ENCODE measurements around the gene MYOF.
"Not testable (repeated sequence)": the region's sequence is repeated elsewhere in the genome, so short reads cannot be mapped to it uniquely, and the experiment has no call there.

MYOF gene

DNA sequence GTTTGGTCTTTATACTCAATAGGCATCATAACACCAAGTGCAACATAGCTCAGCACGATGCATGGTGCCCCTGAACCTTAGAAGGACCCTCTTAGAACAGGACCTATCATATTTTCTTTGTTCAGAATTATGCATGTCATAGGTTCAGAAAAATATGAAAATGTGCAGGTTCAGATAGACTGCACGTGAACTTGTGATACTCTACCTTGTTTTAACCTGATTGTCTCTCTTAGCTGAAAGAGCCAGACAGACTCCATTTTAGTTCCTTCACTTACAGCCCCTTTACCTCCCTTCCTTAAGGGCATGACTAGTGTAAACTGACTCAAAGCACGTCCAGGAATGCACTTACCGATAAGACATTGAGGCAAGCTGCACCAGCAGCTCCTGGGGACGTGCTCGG lies 35.1 kb downstream of the MYOF start:
- H3K4me1 ChIP-seq (ENCODE audit: control insufficient read depth, insufficient read depth, low read length): peaks cover 45% of the 10 kb centered on the region
- no peaks in the 10 kb centered on the region for H3K36me3 ChIP-seq (ENCODE audit: control insufficient read depth, insufficient read depth, low read length)
- no peaks in the 10 kb centered on the region for H3K27me3 ChIP-seq (ENCODE audit: control insufficient read depth, insufficient read depth, low read length)

GRCh38 chr10:93445978-93446720 lies 36.0 kb downstream of the MYOF start:
- H3K4me1 ChIP-seq (ENCODE audit: control insufficient read depth, insufficient read depth, low read length): peaks cover 40% of the 10 kb centered on the region
- no peaks in the 10 kb centered on the region for H3K9me3 ChIP-seq (ENCODE audit: control insufficient read depth, low read length)
- H3K36me3 ChIP-seq (ENCODE audit: control insufficient read depth, insufficient read depth, low read length): no peaks in the 10 kb centered on the region
- no peak overlapping the region for H3K4me3 ChIP-seq (ENCODE audit: low read length)
- no peaks in the 10 kb centered on the region for H3K27me3 ChIP-seq (ENCODE audit: control insufficient read depth, insufficient read depth, low read length)
- H3K9ac ChIP-seq (ENCODE audit: low read length): peak overlapping the region; percentile 38

More for the DNA sequence above, 35.1 kb downstream of the MYOF start:
- no peak overlapping the region for H3K9ac ChIP-seq (ENCODE audit: low read length)
- H3K4me3 ChIP-seq (ENCODE audit: low read length): no peak overlapping the region
- no peaks in the 10 kb centered on the region for H3K9me3 ChIP-seq (ENCODE audit: control insufficient read depth, low read length)

DNA sequence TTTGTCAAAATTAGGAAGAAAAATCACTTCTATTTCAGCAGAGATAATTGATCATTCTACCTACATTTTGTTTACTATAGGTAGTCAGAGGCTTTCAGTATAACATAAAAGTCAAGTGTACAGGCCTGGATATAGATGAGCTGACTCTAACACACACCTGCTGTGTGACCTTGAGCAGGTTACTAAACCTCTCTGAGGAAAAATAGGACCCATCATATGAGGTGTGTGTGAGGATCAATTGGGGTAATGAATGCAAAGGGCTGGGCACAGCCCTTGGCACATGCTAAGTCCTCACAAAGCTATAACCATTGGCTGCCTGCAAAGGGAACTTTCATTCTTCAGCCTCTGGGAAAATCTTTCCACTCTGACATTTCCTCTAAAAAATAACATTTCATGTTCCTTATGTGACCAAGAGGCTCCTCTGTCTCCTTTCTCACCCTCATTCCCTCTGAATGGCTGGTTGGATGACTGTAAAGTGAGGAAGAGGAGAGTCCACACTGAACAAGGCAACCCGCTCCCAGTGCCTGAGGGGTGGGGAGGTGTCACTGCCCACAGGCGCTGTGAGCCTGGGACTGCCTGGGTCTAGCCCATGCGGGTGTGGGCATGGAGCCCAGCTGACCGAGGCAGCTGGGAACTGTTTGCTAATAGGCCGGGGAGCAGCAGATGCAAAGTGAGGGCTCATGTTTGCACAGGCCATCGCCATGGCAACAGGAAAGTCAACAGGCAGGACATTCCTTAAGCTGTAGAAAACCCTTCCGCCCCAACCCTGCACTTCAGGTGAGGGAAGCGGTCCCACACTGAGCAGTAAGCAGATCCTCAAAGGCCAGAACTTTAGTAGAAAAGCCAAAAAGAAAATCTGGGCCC lies 36.8 kb downstream of the MYOF start:
- no peaks in the 10 kb centered on the region for H3K36me3 ChIP-seq (ENCODE audit: control insufficient read depth, insufficient read depth, low read length)
- no peaks in the 10 kb centered on the region for H3K9me3 ChIP-seq (ENCODE audit: control insufficient read depth, low read length)
- peaks cover 48% of the 10 kb centered on the region for H3K4me1 ChIP-seq (ENCODE audit: control insufficient read depth, insufficient read depth, low read length)
- H3K27me3 ChIP-seq (ENCODE audit: control insufficient read depth, insufficient read depth, low read length): no peaks in the 10 kb centered on the region
- H3K9ac ChIP-seq (ENCODE audit: low read length): peak overlapping the region; percentile 43
- no peak overlapping the region for H3K4me3 ChIP-seq (ENCODE audit: low read length)

- Histone ChIP-seq H3K27me3 (ENCODE audit: control insufficient read depth, insufficient read depth, low read length) (no peaks in the 10 kb centered on the region), H3K9me3 (ENCODE audit: control insufficient read depth, low read length) (no peaks in the 10 kb centered on the region), H3K4me3 (ENCODE audit: low read length) (no peak overlapping the region), H3K9ac (ENCODE audit: low read length) (no peak overlapping the region), H3K4me1 (ENCODE audit: control insufficient read depth, insufficient read depth, low read length) (peaks cover 65% of the 10 kb centered on the region), H3K36me3 (ENCODE audit: control insufficient read depth, insufficient read depth, low read length) (no peaks in the 10 kb centered on the region)
Measured at GRCh38 chr10:93443481-93443880, 38.7 kb downstream of the MYOF start.

GRCh38 chr10:93442721-93443120 lies 39.4 kb downstream of the MYOF start:
- H3K9ac ChIP-seq (ENCODE audit: low read length); H3K9me3 ChIP-seq (ENCODE audit: control insufficient read depth, low read length); H3K4me3 ChIP-seq (ENCODE audit: low read length); H3K27me3 ChIP-seq (ENCODE audit: control insufficient read depth, insufficient read depth, low read length); H3K36me3 ChIP-seq (ENCODE audit: control insufficient read depth, insufficient read depth, low read length): not testable (repeated sequence)
- peaks cover 73% of the 10 kb centered on the region for H3K4me1 ChIP-seq (ENCODE audit: control insufficient read depth, insufficient read depth, low read length)

- Histone ChIP-seq H3K9me3 (ENCODE audit: control insufficient read depth, low read length) (no peaks in the 10 kb centered on the region), H3K4me3 (ENCODE audit: low read length) (no peak overlapping the region), H3K9ac (ENCODE audit: low read length) (no peak overlapping the region), H3K36me3 (ENCODE audit: control insufficient read depth, insufficient read depth, low read length) (no peaks in the 10 kb centered on the region), H3K4me1 (ENCODE audit: control insufficient read depth, insufficient read depth, low read length) (peaks cover 79% of the 10 kb centered on the region), H3K27me3 (ENCODE audit: control insufficient read depth, insufficient read depth, low read length) (no peaks in the 10 kb centered on the region)
Measured at GRCh38 chr10:93440591-93441091, 41.5 kb downstream of the MYOF start.

DNA sequence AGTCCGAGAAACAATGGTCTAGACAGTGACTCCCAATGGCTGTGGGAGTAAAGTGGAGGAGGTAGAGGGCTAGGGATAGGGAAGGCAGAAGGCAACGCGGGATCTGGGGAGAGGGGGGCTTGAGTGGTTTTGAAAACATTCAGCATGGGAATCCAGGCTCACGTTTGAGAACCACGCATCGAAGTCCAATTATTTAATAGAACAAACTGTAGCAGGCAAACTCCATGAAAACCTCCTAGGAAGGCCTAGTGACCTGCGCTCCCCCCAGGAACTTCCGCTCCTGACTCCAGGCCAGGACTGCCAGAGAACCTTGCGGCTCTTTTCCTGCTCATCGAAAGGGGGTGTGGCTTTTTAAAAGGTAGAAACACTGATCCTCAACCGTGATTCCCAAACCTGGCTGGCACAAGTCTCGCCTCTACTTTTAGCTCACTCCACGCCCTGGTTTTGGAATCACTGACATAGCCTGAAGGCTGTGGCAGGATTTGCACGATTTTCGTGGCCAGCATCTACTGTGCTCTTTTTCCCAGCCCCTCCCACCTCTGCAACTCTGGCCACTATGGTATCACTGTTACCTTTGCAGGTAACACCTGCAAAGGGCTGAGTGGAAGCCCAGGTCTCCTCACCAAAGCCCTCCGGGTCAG lies 43.4 kb downstream of the MYOF start:
- Histone ChIP-seq H3K9me3 (ENCODE audit: control insufficient read depth, low read length) (no peaks in the 10 kb centered on the region), H3K27me3 (ENCODE audit: control insufficient read depth, insufficient read depth, low read length) (no peaks in the 10 kb centered on the region), H3K4me1 (ENCODE audit: control insufficient read depth, insufficient read depth, low read length) (peaks cover 62% of the 10 kb centered on the region), H3K36me3 (ENCODE audit: control insufficient read depth, insufficient read depth, low read length) (no peaks in the 10 kb centered on the region), H3K9ac (ENCODE audit: low read length) (peak overlapping the region; percentile 61), H3K4me3 (ENCODE audit: low read length) (peak overlapping the region; percentile 27)

- Histone ChIP-seq H3K36me3 (ENCODE audit: control insufficient read depth, insufficient read depth, low read length) (no peaks in the 10 kb centered on the region), H3K4me3 (ENCODE audit: low read length) (peak overlapping the region; percentile 27), H3K9ac (ENCODE audit: low read length) (peak overlapping the region; percentile 61), H3K9me3 (ENCODE audit: control insufficient read depth, low read length) (no peaks in the 10 kb centered on the region), H3K27me3 (ENCODE audit: control insufficient read depth, insufficient read depth, low read length) (no peaks in the 10 kb centered on the region), H3K4me1 (ENCODE audit: control insufficient read depth, insufficient read depth, low read length) (peaks cover 56% of the 10 kb centered on the region)
Measured at GRCh38 chr10:93437946-93438612, 44.1 kb downstream of the MYOF start.

- Histone ChIP-seq H3K9ac (ENCODE audit: low read length) (peak overlapping the region; percentile 61), H3K4me3 (ENCODE audit: low read length) (no peak overlapping the region), H3K36me3 (ENCODE audit: control insufficient read depth, insufficient read depth, low read length) (no peaks in the 10 kb centered on the region), H3K4me1 (ENCODE audit: control insufficient read depth, insufficient read depth, low read length) (peaks cover 55% of the 10 kb centered on the region), H3K9me3 (ENCODE audit: control insufficient read depth, low read length) (no peaks in the 10 kb centered on the region), H3K27me3 (ENCODE audit: control insufficient read depth, insufficient read depth, low read length) (no peaks in the 10 kb centered on the region)
Measured at GRCh38 chr10:93437086-93437945, 44.8 kb downstream of the MYOF start.

DNA sequence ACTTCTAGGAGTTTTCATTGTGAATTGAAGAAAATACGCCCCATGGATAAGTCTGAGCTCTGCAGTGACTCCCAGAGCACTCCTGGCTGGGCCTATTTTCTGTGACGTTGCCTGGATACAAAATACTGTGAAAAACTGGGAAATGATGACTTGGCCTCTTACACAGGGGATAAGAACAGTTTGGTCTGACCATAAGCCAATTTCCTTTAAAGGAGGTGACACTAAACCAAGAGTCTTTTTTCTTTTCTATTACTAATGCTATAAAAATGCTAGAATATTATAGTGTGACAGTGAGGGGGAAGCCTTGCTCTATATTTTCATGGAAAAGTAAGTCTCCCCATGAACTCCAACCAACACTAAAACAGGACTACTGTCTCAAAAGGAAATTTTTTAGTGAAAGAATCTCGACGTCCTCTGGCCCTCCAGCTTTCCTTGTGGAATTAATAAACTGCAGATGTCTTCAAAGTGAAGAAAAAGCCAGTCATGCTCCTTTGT lies 45.5 kb downstream of the MYOF start:
- Histone ChIP-seq H3K27me3 (ENCODE audit: control insufficient read depth, insufficient read depth, low read length) (no peaks in the 10 kb centered on the region), H3K4me3 (ENCODE audit: low read length) (no peak overlapping the region), H3K9me3 (ENCODE audit: control insufficient read depth, low read length) (no peaks in the 10 kb centered on the region), H3K36me3 (ENCODE audit: control insufficient read depth, insufficient read depth, low read length) (no peaks in the 10 kb centered on the region), H3K4me1 (ENCODE audit: control insufficient read depth, insufficient read depth, low read length) (peaks cover 48% of the 10 kb centered on the region), H3K9ac (ENCODE audit: low read length) (peak overlapping the region; percentile 61)

Data from mucosa of stomach (tissue), 1 donor.